SU-DHL-6 (cell line): ENCODE results near the gene F2R.
"Not testable (repeated sequence)": the region's sequence is repeated elsewhere in the genome, so short reads cannot be mapped to it uniquely, and the experiment has no call there.

Source experiments
- CTCF ChIP-seq: fragments of 200-600 bp; sonication (generic); IDR thresholded peaks from one replicate; pipeline ENCODE4 v1.5.1; 2017; ENCODE audit warnings: antibody characterized with exemption, mild to moderate bottlenecking, low read length, moderate library complexity; ENCODE audit not compliant: insufficient read depth, poor library complexity, severe bottlenecking
- EZH2phosphoT487 ChIP-seq: fragments of 200-600 bp; sonication (generic), shearing (Covaris generic); conservative IDR thresholded peaks from 2 replicates; pipeline ENCODE4 v1.6.1; 2018; ENCODE audit warnings: mild to moderate bottlenecking, antibody characterized with exemption, low read length, moderate library complexity, mixed read lengths

- TF ChIP-seq CTCF, EZH2phosphoT487: not testable (repeated sequence)
These were observed 55.1 kb downstream of the F2R start for GRCh38 chr5:76771041-76771440.
